Endothelial cell (in vitro differentiated cells): Measurements from ENCODE around the gene KLLN. TPM values are rescaled to one million over a fixed set of nuclear protein-coding genes. Genes with fewer than 3 reads are reported as not detected.
"Not testable (repeated sequence)": the region's sequence is repeated elsewhere in the genome, so short reads cannot be mapped to it uniquely, and the experiment has no call there.

ENCODE experiments used
- DNase-seq: peaks from one replicate; pipeline ENCODE4 v3.0.0; 2021; ENCODE audit warnings: low spot score
- H3K27ac Mint-ChIP-seq: one replicate; pipeline ENCODE4 v1.8.0; 2021; ENCODE audit warnings: mixed read lengths, inconsistent platforms; ENCODE audit not compliant: unreplicated experiment
- H3K27me3 Mint-ChIP-seq: one replicate; pipeline ENCODE4 v1.8.0; 2021; ENCODE audit warnings: mild to moderate bottlenecking, moderate library complexity, mixed read lengths, inconsistent platforms; ENCODE audit not compliant: unreplicated experiment
- H3K36me3 Mint-ChIP-seq: one replicate; pipeline ENCODE4 v1.8.0; 2021; ENCODE audit warnings: mild to moderate bottlenecking, low read depth, mixed read lengths, inconsistent platforms; ENCODE audit not compliant: unreplicated experiment
- H3K4me1 Mint-ChIP-seq: one replicate; pipeline ENCODE4 v1.8.0; 2021; ENCODE audit warnings: mild to moderate bottlenecking, mixed read lengths, inconsistent platforms; ENCODE audit not compliant: unreplicated experiment
- H3K4me3 Mint-ChIP-seq: one replicate; pipeline ENCODE4 v1.8.0; 2021; ENCODE audit warnings: mild to moderate bottlenecking, mixed read lengths, inconsistent platforms; ENCODE audit not compliant: unreplicated experiment
- H3K9me3 Mint-ChIP-seq: one replicate; pipeline ENCODE4 v1.8.0; 2021; ENCODE audit warnings: mixed read lengths, inconsistent platforms; ENCODE audit not compliant: unreplicated experiment
- CTCF ChIP-seq: fragments of 200-600 bp; sonication (generic); IDR thresholded peaks from one replicate; pipeline ENCODE4 v1.5.0; 2021; ENCODE audit warnings: antibody characterized with exemption; ENCODE audit not compliant: unreplicated experiment
- total RNA-seq: library from RNA; stranded (reverse); fragmentation: NEBNext Ultra II Directional; extraction: Animal tissue kit (Norgen Biotek cat#: 25700); gene quantifications from one replicate; pipeline ENCODE4 v1.2.1, GENCODE V29; 2021; ENCODE audit not compliant: unreplicated experiment

The KLLN gene
- total RNA-seq, 1 donor from 2014 or later: 0.74 TPM

- Mint-ChIP-seq H3K9me3 (no peaks in the 10 kb centered on the region), H3K27ac (no peak overlapping the region), H3K36me3 (no peaks in the 10 kb centered on the region), H3K27me3 (peaks cover 4% of the 10 kb centered on the region), H3K4me3 (no peak overlapping the region), H3K4me1 (peaks cover 8% of the 10 kb centered on the region)
- peak; percentile 50 for DNase-seq
- TF ChIP-seq CTCF: peak; percentile 35
Measured at GRCh38 chr10:87850742-87851205, 12.6 kb downstream of the KLLN start.

GRCh38 chr10:87849001-87849400 is 14.3 kb downstream of the KLLN start:
- H3K4me3 Mint-ChIP-seq: no peak overlapping the region
- H3K4me1 Mint-ChIP-seq: peaks cover 7% of the 10 kb centered on the region
- H3K27ac Mint-ChIP-seq: no peak overlapping the region
- TF ChIP-seq CTCF: no peak
- H3K27me3 Mint-ChIP-seq: peaks cover 4% of the 10 kb centered on the region
- H3K9me3 Mint-ChIP-seq: no peaks in the 10 kb centered on the region
- no peaks in the 10 kb centered on the region for H3K36me3 Mint-ChIP-seq
- DNase-seq: no peak

- peaks cover 4% of the 10 kb centered on the region for H3K27me3 Mint-ChIP-seq
- no peak overlapping the region for H3K4me3 Mint-ChIP-seq
- no peak for DNase-seq
- peaks cover 5% of the 10 kb centered on the region for H3K4me1 Mint-ChIP-seq
- H3K27ac Mint-ChIP-seq: no peak overlapping the region
- TF ChIP-seq CTCF: no peak
- no peaks in the 10 kb centered on the region for H3K36me3 Mint-ChIP-seq
- H3K9me3 Mint-ChIP-seq: no peaks in the 10 kb centered on the region
Measured at GRCh38 chr10:87847550-87847949, 15.8 kb downstream of the KLLN start.

GRCh38 chr10:87846711-87847110 is 16.6 kb downstream of the KLLN start:
- H3K4me1 Mint-ChIP-seq, H3K27ac Mint-ChIP-seq, H3K9me3 Mint-ChIP-seq, H3K36me3 Mint-ChIP-seq, H3K27me3 Mint-ChIP-seq, H3K4me3 Mint-ChIP-seq, DNase-seq: not testable (repeated sequence)

GRCh38 chr10:87846023-87846422 is 17.3 kb downstream of the KLLN start:
- DNase-seq: no peak
- no peaks in the 10 kb centered on the region for H3K9me3 Mint-ChIP-seq
- H3K4me1 Mint-ChIP-seq: peaks cover 3% of the 10 kb centered on the region
- H3K4me3 Mint-ChIP-seq: no peak overlapping the region
- TF ChIP-seq CTCF: no peak
- H3K27me3 Mint-ChIP-seq: peaks cover 2% of the 10 kb centered on the region
- no peaks in the 10 kb centered on the region for H3K36me3 Mint-ChIP-seq
- H3K27ac Mint-ChIP-seq: no peak overlapping the region

GRCh38 chr10:87845624-87845998 is 17.7 kb downstream of the KLLN start:
- Mint-ChIP-seq H3K36me3 (no peaks in the 10 kb centered on the region), H3K27ac (no peak overlapping the region), H3K27me3 (peaks cover 2% of the 10 kb centered on the region), H3K9me3 (no peaks in the 10 kb centered on the region), H3K4me3 (no peak overlapping the region), H3K4me1 (peaks cover 3% of the 10 kb centered on the region)
- TF ChIP-seq CTCF: no peak
- DNase-seq: no peak
